Naive thymus-derived CD8-positive, alpha-beta T cell (primary cell): ENCODE measurements around the gene GUCA1C. TPM values are rescaled to one million over a fixed set of nuclear protein-coding genes. Genes with fewer than 3 reads are reported as not detected.

Source experiments
- ATAC-seq, 2 donors: fragments of 150-1000 bp; cut with Tn5 transposase in 1 of 2; sonication (Bioruptor Pico), chemical (Tn5 transposase) in 1 of 2; 1 replicate in 1 of 2; 2 replicates in 1 of 2; pipeline ENCODE4 v1.10.0; 2021; ENCODE audit warnings: mild to moderate bottlenecking in 2 of 2, moderate library complexity in 2 of 2
- POLR2A ChIA-PET: fragments of 350-600 bp; sonication (Branson Sonifier 250); formaldehyde crosslinking; loops from one replicate; lab custom pipeline; 2021; ENCODE audit warnings: antibody characterized with exemption; lab: Charles Lee
- DNase-seq, 10 donors: peaks; one replicate each; pipeline versions ENCODE4 v3.0.0 to v3.0.0-alpha.2; 2020 to 2022
- H3K27ac Mint-ChIP-seq, 10 donors: one replicate each; pipeline ENCODE4 v1.8.0; 2020 to 2022; ENCODE audit warnings: mild to moderate bottlenecking in 10 of 10, mixed read lengths in 10 of 10, moderate library complexity in 4 of 10, inconsistent platforms in 1 of 10
- H3K27me3 Mint-ChIP-seq, 5 donors: one replicate each; pipeline ENCODE4 v1.8.0; 2021 to 2022; ENCODE audit warnings: mixed read lengths in 5 of 5
- H3K36me3 Mint-ChIP-seq, 3 donors: one replicate each; pipeline ENCODE4 v1.8.0; 2020 to 2022; ENCODE audit warnings: mixed read lengths in 3 of 3, mild to moderate bottlenecking in 2 of 3, inconsistent platforms in 1 of 3
- H3K4me1 Mint-ChIP-seq, 4 donors: one replicate each; pipeline ENCODE4 v1.8.0; 2021 to 2022; ENCODE audit warnings: mixed read lengths in 4 of 4
- H3K4me3 Mint-ChIP-seq, 10 donors: one replicate each; pipeline ENCODE4 v1.8.0; 2020 to 2022; ENCODE audit warnings: mild to moderate bottlenecking in 10 of 10, mixed read lengths in 10 of 10, moderate library complexity in 6 of 10, inconsistent platforms in 1 of 10
- H3K9me3 Mint-ChIP-seq, 9 donors: one replicate each; pipeline ENCODE4 v1.8.0; 2020 to 2022; ENCODE audit warnings: mixed read lengths in 9 of 9, mild to moderate bottlenecking in 3 of 9, inconsistent platforms in 1 of 9, moderate library complexity in 1 of 9
- polyA plus RNA-seq, 3 donors: library from polyadenylated mRNA; unstranded; fragments of 300-500 nt; fragmentation: Illumina TruSeq; gene quantifications; one replicate each; pipeline ENCODE4 v1.2.3, GENCODE V29; 2021
- total RNA-seq, 8 experiments: library from RNA in 2 of 8; stranded (reverse) in 2 of 8; gene quantifications; one replicate each; pipeline ENCODE4 v1.2.3 and lab custom pipeline; 2021 to 2026

The GUCA1C gene
- total and polyA plus RNA-seq, 5 experiments from 2014 or later = not detected

- Mint-ChIP-seq H3K4me1 (peaks cover 0 to 4% (median 1%) of the 10 kb centered on the region in 4 donors), H3K36me3 (no peaks in the 10 kb centered on the region), H3K27ac (no peak overlapping the region), H3K4me3 (no peak overlapping the region), H3K27me3 (no peaks in the 10 kb centered on the region), H3K9me3 (no peaks in the 10 kb centered on the region)
- ATAC-seq (no peak), DNase-seq (no peak)
- POLR2A ChIA-PET = no interaction called here
Observed at GRCh38 chr3:108894981-108895380, 58.7 kb downstream of the GUCA1C start.

- DNase-seq (no peak), ATAC-seq (no peak)
- Mint-ChIP-seq H3K4me3 (no peak overlapping the region), H3K36me3 (no peaks in the 10 kb centered on the region), H3K27me3 (no peaks in the 10 kb centered on the region), H3K4me1 (no peaks in the 10 kb centered on the region), H3K9me3 (no peaks in the 10 kb centered on the region), H3K27ac (no peak overlapping the region)
- POLR2A ChIA-PET = no interaction called here
Observed at GRCh38 chr3:108891833-108892232, 61.8 kb downstream of the GUCA1C start.

GRCh38 chr3:108887777-108888176, 65.9 kb downstream of the GUCA1C start:
- POLR2A ChIA-PET = no interaction called here
- Mint-ChIP-seq H3K4me3 (no peak overlapping the region), H3K36me3 (no peaks in the 10 kb centered on the region), H3K27me3 (no peaks in the 10 kb centered on the region), H3K9me3 (no peaks in the 10 kb centered on the region), H3K27ac (no peak overlapping the region), H3K4me1 (peaks cover 0 to 9% (median 6%) of the 10 kb centered on the region in 4 donors)
- ATAC-seq = no peak
- DNase-seq = no peak

GRCh38 chr3:108887121-108887520, 66.6 kb downstream of the GUCA1C start:
- no peak overlapping the region for H3K4me3 Mint-ChIP-seq
- H3K27ac Mint-ChIP-seq = peak overlapping the region in 1 of 10 donors; percentile 30
- peaks cover 0 to 9% (median 6%) of the 10 kb centered on the region in 4 donors for H3K4me1 Mint-ChIP-seq
- POLR2A ChIA-PET = interaction anchor here (0.7 kb wide), 2 partner anchors 303 to 1022 kb away, joined by 3 to 4 read pairs; no protein-coding TSS in a partner anchor
- ATAC-seq (no peak), DNase-seq (no peak)
- no peaks in the 10 kb centered on the region for H3K9me3 Mint-ChIP-seq
- no peaks in the 10 kb centered on the region for H3K36me3 Mint-ChIP-seq
- H3K27me3 Mint-ChIP-seq = no peaks in the 10 kb centered on the region

- Mint-ChIP-seq H3K4me1 (peaks cover 3 to 9% (median 6%) of the 10 kb centered on the region in 4 donors), H3K9me3 (peaks cover 0 to 6% (median 0%) of the 10 kb centered on the region in 9 donors), H3K36me3 (no peaks in the 10 kb centered on the region), H3K4me3 (no peak overlapping the region), H3K27me3 (no peaks in the 10 kb centered on the region), H3K27ac (peak overlapping the region in 2 of 10 donors; percentile 16 to 63)
- DNase-seq (no peak), ATAC-seq (no peak)
- POLR2A ChIA-PET = no interaction called here
Observed at GRCh38 chr3:108883373-108883772, 70.3 kb downstream of the GUCA1C start.

- ATAC-seq (no peak), DNase-seq (no peak)
- peaks cover 3 to 9% (median 6%) of the 10 kb centered on the region in 4 donors for H3K4me1 Mint-ChIP-seq
- no peaks in the 10 kb centered on the region for H3K36me3 Mint-ChIP-seq
- H3K27me3 Mint-ChIP-seq = no peaks in the 10 kb centered on the region
- no peak overlapping the region for H3K4me3 Mint-ChIP-seq
- H3K27ac Mint-ChIP-seq = peak overlapping the region in 1 of 10 donors; percentile 15
- H3K9me3 Mint-ChIP-seq = peaks cover 0 to 7% (median 0%) of the 10 kb centered on the region in 9 donors
- POLR2A ChIA-PET = no interaction called here
Observed at GRCh38 chr3:108882762-108883161, 70.9 kb downstream of the GUCA1C start.

- peaks cover 0 to 1% (median 0%) of the 10 kb centered on the region in 3 donors for H3K36me3 Mint-ChIP-seq
- H3K9me3 Mint-ChIP-seq = peaks cover 0 to 7% (median 0%) of the 10 kb centered on the region in 9 donors
- ATAC-seq = no peak
- POLR2A ChIA-PET = no interaction called here
- no peaks in the 10 kb centered on the region for H3K27me3 Mint-ChIP-seq
- H3K4me1 Mint-ChIP-seq = peaks cover 3 to 9% (median 6%) of the 10 kb centered on the region in 4 donors
- H3K27ac Mint-ChIP-seq = no peak overlapping the region
- no peak for DNase-seq
- no peak overlapping the region for H3K4me3 Mint-ChIP-seq
Observed at GRCh38 chr3:108879915-108880314, 73.8 kb downstream of the GUCA1C start.

- ATAC-seq (no peak), DNase-seq (no peak)
- POLR2A ChIA-PET = no interaction called here
- H3K9me3 Mint-ChIP-seq = peaks cover 0 to 7% (median 0%) of the 10 kb centered on the region in 9 donors
- no peaks in the 10 kb centered on the region for H3K27me3 Mint-ChIP-seq
- H3K27ac Mint-ChIP-seq = no peak overlapping the region
- H3K4me1 Mint-ChIP-seq = peaks cover 0 to 3% (median 0%) of the 10 kb centered on the region in 4 donors
- peaks cover 0 to 4% (median 0%) of the 10 kb centered on the region in 3 donors for H3K36me3 Mint-ChIP-seq
- no peak overlapping the region for H3K4me3 Mint-ChIP-seq
Observed at GRCh38 chr3:108877901-108878300, 75.8 kb downstream of the GUCA1C start.

GRCh38 chr3:108863799-108864135, 89.9 kb downstream of the GUCA1C start:
- ATAC-seq = no peak
- H3K4me3 Mint-ChIP-seq = no peak overlapping the region
- peaks cover 0 to 15% (median 6%) of the 10 kb centered on the region in 9 donors for H3K9me3 Mint-ChIP-seq
- H3K27me3 Mint-ChIP-seq = no peaks in the 10 kb centered on the region
- peak overlapping the region in 6 of 10 donors; percentile 3 to 92 (median 48) for H3K27ac Mint-ChIP-seq
- POLR2A ChIA-PET = no interaction called here
- H3K36me3 Mint-ChIP-seq = peaks cover 20 to 33% (median 22%) of the 10 kb centered on the region in 3 donors
- DNase-seq = no peak
- peaks cover 14 to 27% (median 22%) of the 10 kb centered on the region in 4 donors for H3K4me1 Mint-ChIP-seq

GRCh38 chr3:108862865-108863798, 90.5 kb downstream of the GUCA1C start:
- peaks cover 0 to 20% (median 6%) of the 10 kb centered on the region in 9 donors for H3K9me3 Mint-ChIP-seq
- DNase-seq = peak in 1 of 10 donors; percentile 7
- peak in 1 of 2 donors; percentile 61 for ATAC-seq
- H3K4me3 Mint-ChIP-seq = peak overlapping the region in 5 of 10 donors; percentile 11 to 56 (median 40)
- H3K27me3 Mint-ChIP-seq = no peaks in the 10 kb centered on the region
- peak overlapping the region; percentile 23 to 92 (median 64) for H3K27ac Mint-ChIP-seq
- H3K4me1 Mint-ChIP-seq = peaks cover 14 to 27% (median 22%) of the 10 kb centered on the region in 4 donors
- POLR2A ChIA-PET = no interaction called here
- H3K36me3 Mint-ChIP-seq = peaks cover 25 to 37% (median 27%) of the 10 kb centered on the region in 3 donors

GRCh38 chr3:108861401-108861800, 92.3 kb downstream of the GUCA1C start:
- POLR2A ChIA-PET = no interaction called here
- H3K4me3 Mint-ChIP-seq = no peak overlapping the region
- no peaks in the 10 kb centered on the region for H3K27me3 Mint-ChIP-seq
- peak overlapping the region in 8 of 10 donors; percentile 0 to 85 (median 78) for H3K27ac Mint-ChIP-seq
- peaks cover 32 to 42% (median 33%) of the 10 kb centered on the region in 3 donors for H3K36me3 Mint-ChIP-seq
- peaks cover 0 to 20% (median 6%) of the 10 kb centered on the region in 9 donors for H3K9me3 Mint-ChIP-seq
- ATAC-seq = no peak
- DNase-seq = no peak
- peaks cover 14 to 27% (median 22%) of the 10 kb centered on the region in 4 donors for H3K4me1 Mint-ChIP-seq
